Thyroid gland (tissue), 4 donors: ENCODE results near the gene FEM1C. TPM values are rescaled to one million over a fixed set of nuclear protein-coding genes. Genes with fewer than 3 reads are reported as not detected.

Source experiments
- DNase-seq, 2 donors: peaks; one replicate each; pipeline ENCODE4 v3.0.0-alpha.2; 2019
- H3K27ac ChIP-seq, 3 donors: fragments of 200-600 bp; sonication (generic); 1 replicate in 2 of 3; 2 replicates in 1 of 3; pipeline ENCODE4 v1.5.1; 2016 to 2019; ENCODE audit warnings: mild to moderate bottlenecking in 1 of 3, moderate library complexity in 1 of 3
- H3K27me3 ChIP-seq: fragments of 200-600 bp; sonication (generic); one replicate; pipeline ENCODE4 v1.5.1; 2019
- H3K36me3 ChIP-seq, 2 donors: fragments of 200-600 bp; sonication (generic); one replicate each; pipeline ENCODE4 v1.5.1; 2016 to 2019
- H3K4me1 ChIP-seq, 2 donors: fragments of 200-600 bp; sonication (generic); one replicate each; pipeline ENCODE4 v1.5.1; 2017 to 2019
- H3K4me3 ChIP-seq, 3 donors: fragments of 200-600 bp; sonication (generic); replicated peaks in 1 of 3; 1 replicate in 2 of 3; 2 replicates in 1 of 3; pipeline ENCODE4 v1.5.1; 2016; ENCODE audit warnings: mild to moderate bottlenecking in 1 of 3
- H3K9me3 ChIP-seq: fragments of 200-600 bp; sonication (generic); one replicate; pipeline ENCODE4 v1.5.1; 2017
- POLR2A ChIP-seq, 2 donors: fragments of 450-650 bp; IDR thresholded peaks; one replicate each; pipeline ENCODE4 v1.6.1; 2017; ENCODE audit warnings: antibody characterized with exemption in 2 of 2, mild to moderate bottlenecking in 2 of 2, moderate library complexity in 1 of 2
- WGBS, 2 donors: methylation state at CpG; one replicate each; pipeline ENCODE4 v1.1.5; 2017; 5-methylcytosine and 5-hydroxymethylcytosine counted together
- intact Hi-C: fragments of 100-400 bp; cut with DNase I; formaldehyde crosslinking; loops from one replicate; pipeline ENCODE4 v1.15.1; 2023
- total RNA-seq, 4 donors: library from RNA; depleted of rRNA; stranded (reverse); fragments of >200 nt; gene quantifications; one replicate each; pipeline ENCODE4 v1.2.3, GENCODE V29; 2016
- TF ChIP-seq, protein P1 (sequence below), 6 experiments: fragments of 200-600 bp in 3 of 6; fragments of 450-650 bp in 3 of 6; sonication (generic) in 3 of 6; IDR thresholded peaks; one replicate each; pipeline ENCODE4 v1.5.1; 2016 to 2019; ENCODE audit warnings: antibody characterized with exemption in 6 of 6, mild to moderate bottlenecking in 2 of 6, inconsistent platforms in 1 of 6, moderate library complexity in 1 of 6

The FEM1C gene
- total RNA-seq, 4 donors from 2014 or later: 10.5 to 19.2 (median 14.2) TPM

DNA sequence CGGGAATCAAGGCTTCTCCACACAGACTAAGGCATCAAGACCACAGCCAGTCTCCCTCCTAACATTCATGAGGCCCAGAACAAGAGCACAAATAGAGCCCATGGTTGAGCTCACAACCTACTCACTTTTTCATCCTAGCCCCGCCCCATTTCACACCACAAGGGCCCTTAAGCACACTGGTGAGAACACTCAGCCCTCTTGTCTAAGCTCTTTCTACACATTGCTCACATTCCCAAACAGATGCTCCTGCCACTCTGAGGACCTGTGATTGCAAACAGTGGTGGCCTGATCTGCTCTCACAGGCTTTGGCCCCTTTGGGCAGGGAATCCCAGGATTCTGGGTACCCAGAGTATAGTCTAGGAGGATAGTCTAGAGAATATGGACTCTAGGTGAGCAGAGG lies 54.0 kb downstream of the FEM1C start:
- intact Hi-C loops: no loop called here
- no peaks in the 10 kb centered on the region for H3K36me3 ChIP-seq
- no peak overlapping the region for H3K27ac ChIP-seq
- no peak overlapping the region for H3K4me3 ChIP-seq
- TF ChIP-seq, protein P1, sequence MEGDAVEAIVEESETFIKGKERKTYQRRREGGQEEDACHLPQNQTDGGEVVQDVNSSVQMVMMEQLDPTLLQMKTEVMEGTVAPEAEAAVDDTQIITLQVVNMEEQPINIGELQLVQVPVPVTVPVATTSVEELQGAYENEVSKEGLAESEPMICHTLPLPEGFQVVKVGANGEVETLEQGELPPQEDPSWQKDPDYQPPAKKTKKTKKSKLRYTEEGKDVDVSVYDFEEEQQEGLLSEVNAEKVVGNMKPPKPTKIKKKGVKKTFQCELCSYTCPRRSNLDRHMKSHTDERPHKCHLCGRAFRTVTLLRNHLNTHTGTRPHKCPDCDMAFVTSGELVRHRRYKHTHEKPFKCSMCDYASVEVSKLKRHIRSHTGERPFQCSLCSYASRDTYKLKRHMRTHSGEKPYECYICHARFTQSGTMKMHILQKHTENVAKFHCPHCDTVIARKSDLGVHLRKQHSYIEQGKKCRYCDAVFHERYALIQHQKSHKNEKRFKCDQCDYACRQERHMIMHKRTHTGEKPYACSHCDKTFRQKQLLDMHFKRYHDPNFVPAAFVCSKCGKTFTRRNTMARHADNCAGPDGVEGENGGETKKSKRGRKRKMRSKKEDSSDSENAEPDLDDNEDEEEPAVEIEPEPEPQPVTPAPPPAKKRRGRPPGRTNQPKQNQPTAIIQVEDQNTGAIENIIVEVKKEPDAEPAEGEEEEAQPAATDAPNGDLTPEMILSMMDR (IDR thresholded peaks at IDR 0.05): no peak
- TF ChIP-seq POLR2A (IDR thresholded peaks at IDR 0.05): no peak
- DNase-seq: peak in 1 of 2 donors; percentile 83
- no peaks in the 10 kb centered on the region for H3K4me1 ChIP-seq
- no peaks in the 10 kb centered on the region for H3K9me3 ChIP-seq
- no peaks in the 10 kb centered on the region for H3K27me3 ChIP-seq
- WGBS, 2 donors: 65 to 74% methylated on average over 2 of the region's 2 CpGs

DNA sequence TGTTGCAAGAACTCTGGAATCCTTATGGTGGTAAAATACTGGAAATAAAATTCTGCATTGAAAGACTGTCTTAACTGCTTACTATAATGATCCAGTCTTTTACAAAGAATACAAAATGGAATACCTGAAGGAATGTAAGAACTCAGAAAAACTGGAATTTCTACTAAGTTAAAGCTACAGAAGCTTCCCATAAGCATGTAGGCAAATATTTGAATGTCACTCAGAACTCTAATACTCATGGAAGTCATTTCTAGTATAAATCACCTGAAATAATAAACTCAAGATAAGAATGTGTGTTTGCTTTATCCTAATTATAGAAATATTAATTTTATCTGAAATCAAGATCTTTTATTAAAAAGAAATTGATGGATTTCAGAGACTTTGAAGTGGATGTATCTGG lies 54.8 kb downstream of the FEM1C start:
- intact Hi-C loops: no loop called here
- DNase-seq: no peak
- no peak overlapping the region for H3K4me3 ChIP-seq
- H3K36me3 ChIP-seq: no peaks in the 10 kb centered on the region
- H3K4me1 ChIP-seq: no peaks in the 10 kb centered on the region
- no peaks in the 10 kb centered on the region for H3K9me3 ChIP-seq
- H3K27ac ChIP-seq: no peak overlapping the region
- H3K27me3 ChIP-seq: no peaks in the 10 kb centered on the region
- TF ChIP-seq, protein P1 (IDR thresholded peaks at IDR 0.05): no peak
- TF ChIP-seq POLR2A (IDR thresholded peaks at IDR 0.05): no peak

DNA sequence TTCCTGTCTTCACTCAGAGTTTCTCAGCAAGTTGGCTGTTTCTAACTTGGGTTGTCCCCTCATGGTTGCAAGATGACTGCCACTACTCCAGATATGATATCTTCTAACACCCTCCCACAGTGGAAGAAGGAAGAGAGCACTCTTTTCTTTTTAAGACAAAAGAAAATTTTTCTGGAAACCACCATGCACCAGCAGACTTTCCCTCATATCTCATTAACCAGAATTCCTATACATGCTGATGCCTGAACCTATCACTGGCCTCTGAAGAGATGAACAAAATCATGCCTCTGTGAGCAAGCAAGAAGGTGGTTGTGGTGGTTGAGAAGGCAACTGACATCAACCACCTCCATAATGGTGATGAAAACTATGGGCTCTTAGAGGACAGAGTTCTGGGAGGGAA lies 56.8 kb downstream of the FEM1C start:
- no peaks in the 10 kb centered on the region for H3K27me3 ChIP-seq
- no peak overlapping the region for H3K27ac ChIP-seq
- H3K4me3 ChIP-seq: no peak overlapping the region
- no peak for DNase-seq
- TF ChIP-seq POLR2A (IDR thresholded peaks at IDR 0.05): no peak
- TF ChIP-seq, protein P1 (IDR thresholded peaks at IDR 0.05): no peak
- intact Hi-C loops: no loop called here
- no peaks in the 10 kb centered on the region for H3K36me3 ChIP-seq
- H3K9me3 ChIP-seq: no peaks in the 10 kb centered on the region
- no peaks in the 10 kb centered on the region for H3K4me1 ChIP-seq

DNA sequence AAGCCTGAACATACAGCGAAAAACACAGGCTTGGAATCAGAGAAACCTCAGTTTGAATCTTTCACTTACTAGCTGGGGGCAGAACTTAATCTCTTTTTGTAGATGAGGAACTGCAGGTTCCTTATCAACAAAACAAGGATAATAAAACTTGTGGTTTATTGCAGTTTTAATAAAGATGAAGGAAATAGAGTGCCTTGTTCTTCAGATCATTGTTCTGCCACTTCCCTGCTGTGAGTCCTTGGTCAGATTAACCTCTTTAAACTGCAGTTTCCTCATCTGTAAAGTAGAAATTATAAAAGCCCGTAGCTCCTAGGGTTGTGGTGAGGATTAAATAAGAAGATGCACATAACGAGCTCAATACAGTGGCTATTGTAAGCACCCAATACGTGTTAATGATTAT lies 57.4 kb downstream of the FEM1C start:
- H3K36me3 ChIP-seq: no peaks in the 10 kb centered on the region
- no peak for TF ChIP-seq POLR2A (IDR thresholded peaks at IDR 0.05)
- TF ChIP-seq, protein P1 (IDR thresholded peaks at IDR 0.05): no peak
- no peak for DNase-seq
- WGBS, 2 donors: 60 to 63% methylated on average over 4 of the region's 4 CpGs
- H3K4me3 ChIP-seq: no peak overlapping the region
- H3K4me1 ChIP-seq: no peaks in the 10 kb centered on the region
- H3K9me3 ChIP-seq: no peaks in the 10 kb centered on the region
- intact Hi-C loops: no loop called here
- no peaks in the 10 kb centered on the region for H3K27me3 ChIP-seq
- H3K27ac ChIP-seq: no peak overlapping the region

DNA sequence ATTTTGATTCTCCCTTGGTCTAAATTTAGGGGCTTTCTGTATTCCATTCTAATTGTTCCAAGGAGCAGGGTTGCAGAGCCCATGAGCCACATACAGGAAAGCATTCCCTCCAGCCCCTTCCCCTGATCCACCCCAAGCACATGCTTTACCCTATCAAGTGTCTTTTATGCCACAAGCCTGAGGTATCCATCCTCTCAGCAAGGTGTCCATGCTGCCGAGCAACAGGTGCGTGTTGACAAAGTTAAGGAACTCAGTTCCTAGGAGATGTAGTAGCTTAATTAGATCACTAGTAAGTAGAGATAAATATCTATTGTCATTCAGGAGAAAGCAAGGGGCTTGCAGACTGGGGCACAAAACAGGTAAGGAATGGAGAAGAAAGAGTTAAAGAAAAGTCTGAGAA lies 57.8 kb downstream of the FEM1C start:
- intact Hi-C loops: no loop called here
- no peak overlapping the region for H3K4me3 ChIP-seq
- no peaks in the 10 kb centered on the region for H3K36me3 ChIP-seq
- no peak for DNase-seq
- no peaks in the 10 kb centered on the region for H3K9me3 ChIP-seq
- H3K27ac ChIP-seq: no peak overlapping the region
- H3K27me3 ChIP-seq: no peaks in the 10 kb centered on the region
- 93 to 95% methylated on average over 2 of the region's 2 CpGs for WGBS, 2 donors
- TF ChIP-seq POLR2A (IDR thresholded peaks at IDR 0.05): no peak
- TF ChIP-seq, protein P1 (IDR thresholded peaks at IDR 0.05): no peak
- no peaks in the 10 kb centered on the region for H3K4me1 ChIP-seq
